ENCODE data around the gene EID3. TPM values are rescaled to one million over a fixed set of nuclear protein-coding genes. Genes with fewer than 3 reads are reported as not detected.

EID3 gene
- total and polyA plus RNA-seq, 3 donors from 2014 or later = 59.3 to 139 (median 63.0) TPM

GRCh38 chr12:104280717-104281458 lies 22.7 kb upstream of the EID3 start:
- Histone ChIP-seq H3K36me3 (ENCODE audit: low read depth, missing control alignments) (no peaks in the 10 kb centered on the region), H3K27ac (no peak overlapping the region), H3K4me1 (peaks cover 3% of the 10 kb centered on the region), H3K27me3 (no peaks in the 10 kb centered on the region), H3K4me3 (no peak overlapping the region), H3K9me3 (no peaks in the 10 kb centered on the region)
- TF ChIP-seq CTCF (IDR thresholded peaks at IDR 0.05) (no peak), POLR2A (IDR thresholded peaks at IDR 0.05) (no peak)
- DNase-seq = no peak
- intact Hi-C loops (cut with DNase I; ENCODE audit: low total_unique reads) = no loop called here
- 65 to 73% methylated on average over 4 of the region's 4 CpGs for WGBS, 2 donors

GRCh38 chr12:104281636-104282035 lies 21.9 kb upstream of the EID3 start:
- DNase-seq = no peak
- Histone ChIP-seq H3K27ac (no peak overlapping the region), H3K9me3 (no peaks in the 10 kb centered on the region), H3K27me3 (no peaks in the 10 kb centered on the region), H3K36me3 (ENCODE audit: low read depth, missing control alignments) (no peaks in the 10 kb centered on the region), H3K4me3 (no peak overlapping the region), H3K4me1 (peaks cover 10% of the 10 kb centered on the region)
- intact Hi-C loops (cut with DNase I; ENCODE audit: low total_unique reads) = no loop called here
- WGBS, 2 donors = 89 to 90% methylated on average over 5 of the region's 5 CpGs
- TF ChIP-seq POLR2A (IDR thresholded peaks at IDR 0.05) = no peak
- TF ChIP-seq CTCF (IDR thresholded peaks at IDR 0.05) = no peak

DNA sequence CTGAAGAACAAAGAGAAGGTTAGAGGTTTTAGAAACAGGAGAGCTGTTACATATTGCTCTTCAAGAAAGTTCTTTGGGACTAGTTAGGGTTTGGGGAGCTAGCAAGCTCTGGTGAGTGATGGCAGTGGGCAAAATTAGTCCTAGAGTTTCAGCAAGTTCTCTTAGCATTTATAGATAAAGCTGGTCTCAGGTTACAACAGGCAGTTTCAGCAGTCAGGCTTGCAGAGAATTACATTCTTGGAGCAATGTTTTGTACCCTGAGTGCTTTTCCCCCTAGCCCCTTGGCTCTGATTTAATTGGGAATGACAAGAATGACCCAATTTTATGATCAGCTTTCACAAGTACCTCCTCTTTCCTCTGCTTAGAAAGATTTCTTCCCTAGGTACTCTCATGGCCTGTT lies 21.4 kb upstream of the EID3 start:
- peaks cover 11% of the 10 kb centered on the region for H3K4me1 ChIP-seq
- no peak for DNase-seq
- no peak overlapping the region for H3K4me3 ChIP-seq
- no peaks in the 10 kb centered on the region for H3K9me3 ChIP-seq
- H3K36me3 ChIP-seq (ENCODE audit: low read depth, missing control alignments) = no peaks in the 10 kb centered on the region
- H3K27me3 ChIP-seq = no peaks in the 10 kb centered on the region
- H3K27ac ChIP-seq = no peak overlapping the region
- intact Hi-C loops (cut with DNase I; ENCODE audit: low total_unique reads) = no loop called here
- TF ChIP-seq POLR2A (IDR thresholded peaks at IDR 0.05) (no peak), CTCF (IDR thresholded peaks at IDR 0.05) (no peak)

DNA sequence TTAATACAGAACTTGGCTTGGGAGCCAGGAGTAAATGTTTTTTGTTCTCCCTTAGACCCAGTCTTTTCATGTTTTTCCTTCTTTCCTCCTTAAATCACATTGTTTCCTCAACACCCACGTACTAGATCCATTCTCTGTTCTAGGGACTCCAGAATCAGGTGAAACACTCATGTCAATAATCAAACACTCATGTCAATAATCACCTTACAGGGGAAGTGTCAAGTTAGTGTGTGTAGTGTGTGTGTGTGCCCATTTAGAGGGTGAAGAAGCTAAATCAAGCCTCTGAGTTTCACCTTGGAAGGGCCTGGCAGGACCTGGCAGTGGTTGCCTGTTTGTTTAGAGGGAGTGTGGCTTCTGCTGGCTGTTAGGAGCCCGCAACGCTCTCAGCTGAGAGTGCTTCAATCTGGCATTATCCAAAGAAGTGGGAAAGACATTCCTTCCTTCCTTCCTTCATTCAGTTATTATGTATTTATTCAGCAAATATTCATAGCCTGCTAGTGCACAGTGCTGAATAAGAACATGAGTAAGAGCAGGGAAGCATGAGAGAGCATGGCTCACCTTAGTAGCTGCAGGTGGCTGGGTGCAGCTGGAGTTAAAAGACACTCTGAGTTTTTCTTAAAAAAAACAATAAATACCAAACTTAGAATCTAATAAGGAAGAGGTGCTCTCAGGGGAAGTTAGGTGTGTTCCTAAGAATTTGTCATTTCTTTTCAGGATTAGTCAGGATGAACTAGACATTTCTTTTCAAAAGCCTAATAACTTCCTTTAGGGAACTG lies 17.6 kb upstream of the EID3 start:
- Histone ChIP-seq H3K27me3 (no peaks in the 10 kb centered on the region), H3K4me3 (peak overlapping the region in 1 of 2 donors; percentile 76), H3K27ac (peak overlapping the region; percentile 84 to 91), H3K4me1 (peaks cover 21% of the 10 kb centered on the region), H3K9me3 (no peaks in the 10 kb centered on the region), H3K36me3 (ENCODE audit: low read depth, missing control alignments) (no peaks in the 10 kb centered on the region)
- intact Hi-C loops (cut with DNase I; ENCODE audit: low total_unique reads) = no loop called here
- TF ChIP-seq CTCF (IDR thresholded peaks at IDR 0.05) (no peak), POLR2A (IDR thresholded peaks at IDR 0.05) (no peak)
- DNase-seq = no peak
- WGBS, 2 donors = 73 to 77% methylated on average over 3 of the region's 3 CpGs
